ENCODE results near the gene GRAMD4.
"Not testable (repeated sequence)": the region's sequence is repeated elsewhere in the genome, so short reads cannot be mapped to it uniquely, and the experiment has no call there.

Gene GRAMD4

GRCh38 chr22:46617986-46618647, 2.1 kb upstream of the GRAMD4 start:
- FAIRE-seq (no peak), DNase-seq (ENCODE audit: insufficient read length, low spot score) (no peak)

GRCh38 chr22:46618667-46619066, 1.5 kb upstream of the GRAMD4 start:
- no peak for DNase-seq (ENCODE audit: insufficient read length, low spot score)
- no peak for FAIRE-seq

GRCh38 chr22:46619240-46619829, 851 bp upstream of the GRAMD4 start:
- no peak for DNase-seq (ENCODE audit: insufficient read length, low spot score)

GRCh38 chr22:46620588-46621242, 529 bp downstream of the GRAMD4 start:
- FAIRE-seq: no peak

More at GRCh38 chr22:46619240-46619829, 851 bp upstream of the GRAMD4 start:
- no peak for FAIRE-seq

GRCh38 chr22:46621243-46621930, 1.2 kb downstream of the GRAMD4 start:
- not testable (repeated sequence) for FAIRE-seq

More at GRCh38 chr22:46620588-46621242, 529 bp downstream of the GRAMD4 start:
- no peak for DNase-seq (ENCODE audit: insufficient read length, low spot score)

GRCh38 chr22:46622081-46622521, 1.9 kb downstream of the GRAMD4 start:
- no peak for FAIRE-seq
- DNase-seq (ENCODE audit: insufficient read length, low spot score): no peak

More at GRCh38 chr22:46621243-46621930, 1.2 kb downstream of the GRAMD4 start:
- not testable (repeated sequence) for DNase-seq (ENCODE audit: insufficient read length, low spot score)

- DNase-seq (ENCODE audit: insufficient read length, low spot score) (no peak), FAIRE-seq (no peak)
Measured at GRCh38 chr22:46625113-46625842, 5.1 kb downstream of the GRAMD4 start.

- DNase-seq (ENCODE audit: insufficient read length, low spot score) (no peak), FAIRE-seq (no peak)
Measured at GRCh38 chr22:46625843-46626349, 5.7 kb downstream of the GRAMD4 start.

GRCh38 chr22:46626356-46626755, 6.2 kb downstream of the GRAMD4 start:
- FAIRE-seq (no peak), DNase-seq (ENCODE audit: insufficient read length, low spot score) (no peak)

GRCh38 chr22:46626911-46627805, 7.0 kb downstream of the GRAMD4 start:
- FAIRE-seq (no peak), DNase-seq (ENCODE audit: insufficient read length, low spot score) (no peak)

GRCh38 chr22:46627806-46628482, 7.8 kb downstream of the GRAMD4 start:
- DNase-seq (ENCODE audit: insufficient read length, low spot score) (no peak), FAIRE-seq (no peak)

GRCh38 chr22:46628756-46629155, 8.6 kb downstream of the GRAMD4 start:
- DNase-seq (ENCODE audit: insufficient read length, low spot score) (no peak), FAIRE-seq (no peak)

GRCh38 chr22:46629291-46629690, 9.1 kb downstream of the GRAMD4 start:
- DNase-seq (ENCODE audit: insufficient read length, low spot score) (no peak), FAIRE-seq (no peak)

GRCh38 chr22:46631113-46631512, 10.9 kb downstream of the GRAMD4 start:
- DNase-seq (ENCODE audit: insufficient read length, low spot score) (no peak), FAIRE-seq (no peak)

- DNase-seq (ENCODE audit: insufficient read length, low spot score) (no peak), FAIRE-seq (no peak)
Measured at GRCh38 chr22:46632646-46633249, 12.6 kb downstream of the GRAMD4 start.

- no peak for FAIRE-seq
Measured at GRCh38 chr22:46633334-46633890, 13.2 kb downstream of the GRAMD4 start.

GRCh38 chr22:46634011-46634699, 14.0 kb downstream of the GRAMD4 start:
- no peak for FAIRE-seq
- no peak for DNase-seq (ENCODE audit: insufficient read length, low spot score)

More at GRCh38 chr22:46633334-46633890, 13.2 kb downstream of the GRAMD4 start:
- no peak for DNase-seq (ENCODE audit: insufficient read length, low spot score)
